ENCODE measurements around the gene TXK. TPM values are rescaled to one million over a fixed set of nuclear protein-coding genes. Genes with fewer than 3 reads are reported as not detected.

Gene TXK
- total RNA-seq, 4 donors from 2014 or later: 1.6 to 6.8 (median 3.3) TPM

GRCh38 chr4:48047896-48048295 is 86.2 kb downstream of the TXK start:
- TF ChIP-seq POLR2A (IDR thresholded peaks at IDR 0.05): no peak
- no peak for TF ChIP-seq POLR2AphosphoS5 (IDR thresholded peaks at IDR 0.05)
- TF ChIP-seq EP300 (IDR thresholded peaks at IDR 0.05): no peak
- no peak for TF ChIP-seq CTCF (IDR thresholded peaks at IDR 0.05)
- no peak overlapping the region for H3K27ac ChIP-seq
- H3K4me3 ChIP-seq: no peak overlapping the region
- no peaks in the 10 kb centered on the region for H3K9me3 ChIP-seq
- H3K36me3 ChIP-seq: no peaks in the 10 kb centered on the region
- H3K27me3 ChIP-seq: no peaks in the 10 kb centered on the region
- DNase-seq (ENCODE audit: low spot score in 2 of 2): no peak
- H3K4me1 ChIP-seq: peaks cover 16% of the 10 kb centered on the region
- whole genome bisulfite sequencing: 67% methylated on average over 1 of the region's 1 CpG

- TF ChIP-seq POLR2AphosphoS5 (IDR thresholded peaks at IDR 0.05) (no peak), POLR2A (IDR thresholded peaks at IDR 0.05) (no peak), CTCF (IDR thresholded peaks at IDR 0.05) (no peak), EP300 (IDR thresholded peaks at IDR 0.05) (no peak)
- no peak for DNase-seq (ENCODE audit: low spot score in 2 of 2)
- WGBS: 34% methylated on average over 3 of the region's 3 CpGs
- Histone ChIP-seq H3K4me1 (peaks cover 18% of the 10 kb centered on the region), H3K9me3 (no peaks in the 10 kb centered on the region), H3K27me3 (no peaks in the 10 kb centered on the region), H3K27ac (no peak overlapping the region), H3K36me3 (no peaks in the 10 kb centered on the region), H3K4me3 (no peak overlapping the region)
These were observed 86.6 kb downstream of the TXK start for GRCh38 chr4:48047421-48047844.

- no peaks in the 10 kb centered on the region for H3K36me3 ChIP-seq
- no peaks in the 10 kb centered on the region for H3K9me3 ChIP-seq
- H3K4me1 ChIP-seq: peaks cover 18% of the 10 kb centered on the region
- no peak overlapping the region for H3K4me3 ChIP-seq
- H3K27me3 ChIP-seq: no peaks in the 10 kb centered on the region
- H3K27ac ChIP-seq: no peak overlapping the region
- TF ChIP-seq CTCF (IDR thresholded peaks at IDR 0.05): no peak
- TF ChIP-seq POLR2A (IDR thresholded peaks at IDR 0.05): no peak
- no peak for TF ChIP-seq EP300 (IDR thresholded peaks at IDR 0.05)
- no peak for TF ChIP-seq POLR2AphosphoS5 (IDR thresholded peaks at IDR 0.05)
- no peak for DNase-seq (ENCODE audit: low spot score in 2 of 2)
- WGBS: 37% methylated on average over 3 of the region's 3 CpGs
These were observed 88.0 kb downstream of the TXK start for GRCh38 chr4:48046059-48046458.

GRCh38 chr4:48044298-48044697 is 89.8 kb downstream of the TXK start:
- Histone ChIP-seq H3K4me3 (no peak overlapping the region), H3K27ac (no peak overlapping the region), H3K27me3 (no peaks in the 10 kb centered on the region), H3K9me3 (no peaks in the 10 kb centered on the region), H3K36me3 (no peaks in the 10 kb centered on the region), H3K4me1 (peaks cover 18% of the 10 kb centered on the region)
- TF ChIP-seq CTCF (IDR thresholded peaks at IDR 0.05) (no peak), POLR2A (IDR thresholded peaks at IDR 0.05) (no peak), EP300 (IDR thresholded peaks at IDR 0.05) (no peak), POLR2AphosphoS5 (IDR thresholded peaks at IDR 0.05) (no peak)
- no peak for DNase-seq (ENCODE audit: low spot score in 2 of 2)
- 73% methylated on average over 2 of the region's 2 CpGs for WGBS

GRCh38 chr4:48043504-48043903 is 90.5 kb downstream of the TXK start:
- WGBS: 69% methylated on average over 2 of the region's 2 CpGs
- Histone ChIP-seq H3K27me3 (no peaks in the 10 kb centered on the region), H3K9me3 (no peaks in the 10 kb centered on the region), H3K36me3 (no peaks in the 10 kb centered on the region), H3K4me1 (peaks cover 18% of the 10 kb centered on the region), H3K4me3 (no peak overlapping the region), H3K27ac (no peak overlapping the region)
- DNase-seq (ENCODE audit: low spot score in 2 of 2): no peak
- no peak for TF ChIP-seq CTCF (IDR thresholded peaks at IDR 0.05)
- TF ChIP-seq POLR2AphosphoS5 (IDR thresholded peaks at IDR 0.05): no peak
- TF ChIP-seq POLR2A (IDR thresholded peaks at IDR 0.05): no peak
- TF ChIP-seq EP300 (IDR thresholded peaks at IDR 0.05): no peak

Measured in suprapubic skin (tissue), 4 donors.